Adrenal gland (tissue), 12 donors: Measurements from ENCODE around the gene RASL10A. TPM values are rescaled to one million over a fixed set of nuclear protein-coding genes. Genes with fewer than 3 reads are reported as not detected.

Experiments used
- DNase-seq, 7 donors: peaks; one replicate each; pipeline ENCODE4 v3.0.0-alpha.2; 2019 to 2020
- H3K27ac ChIP-seq, 5 donors: fragments of 200-600 bp; sonication (generic) in 4 of 5; 1 replicate in 3 of 5; 2 replicates in 2 of 5; pipeline versions ENCODE4 v1.5.1 to v1.8.0; 2016 to 2020; ENCODE audit warnings: mild to moderate bottlenecking in 1 of 5
- H3K27me3 ChIP-seq: fragments of 200-600 bp; 2 replicates; pipeline ENCODE4 v1.8.0; 2021
- H3K36me3 ChIP-seq, 2 donors: fragments of 200-600 bp; replicated peaks in 1 of 2; 1 replicate in 1 of 2; 2 replicates in 1 of 2; pipeline versions ENCODE4 v1.5.1 to v1.8.0; 2018 to 2022
- H3K4me1 ChIP-seq, 2 donors: fragments of 200-600 bp; replicated peaks in 1 of 2; 1 replicate in 1 of 2; 2 replicates in 1 of 2; pipeline versions ENCODE4 v1.5.1 to v1.8.0; 2018 to 2021
- H3K4me3 ChIP-seq, 4 donors: fragments of 200-600 bp; sonication (generic) in 3 of 4; one replicate each; pipeline ENCODE4 v1.5.1; 2016 to 2018
- H3K9me3 ChIP-seq, 3 donors: fragments of 200-600 bp; sonication (generic) in 1 of 3; replicated peaks in 1 of 3; 1 replicate in 2 of 3; 2 replicates in 1 of 3; pipeline versions ENCODE4 v1.5.1 to v1.8.0; 2016 to 2021
- POLR2A ChIP-seq, 2 donors: fragments of 450-650 bp; IDR thresholded peaks; one replicate each; pipeline ENCODE4 v1.6.1; 2017; ENCODE audit warnings: antibody characterized with exemption in 2 of 2, mild to moderate bottlenecking in 2 of 2, moderate library complexity in 1 of 2
- whole genome bisulfite sequencing, 4 donors: extraction: QIAGEN DNeasy Blood & Tissue Kit in 2 of 4; methylation state at CpG; one replicate each; pipeline versions ENCODE4 v1.1.5 to v1.1.7; 2013 to 2017; 5-methylcytosine and 5-hydroxymethylcytosine counted together
- intact Hi-C, 2 donors: fragments of 100-400 bp; cut with DNase I; formaldehyde crosslinking; loops; one replicate each; pipeline versions ENCODE4 v1.14.1 to v1.15.0; 2022 to 2023
- polyA plus RNA-seq, 3 donors: library from polyadenylated mRNA; stranded (reverse); fragments of 200-250 nt in 2 of 3; fragments of 350-450 nt in 1 of 3; fragmentation: Illumina TruSeq in 1 of 3; extraction: RNeasy Lipid Tissue Mini Kit (QIAGEN cat#74804) in 1 of 3; gene quantifications; one replicate each; pipeline ENCODE4 v1.2.3, GENCODE V29; 2013 to 2014
- total RNA-seq, 9 donors: library from RNA; depleted of rRNA in 4 of 9; stranded (reverse); fragments of >200 nt in 4 of 9; fragments of 120-200 nt in 1 of 9; fragmentation: NEBNext Ultra II Directional in 1 of 9; extraction: Animal tissue kit (Norgen Biotek cat#: 25700) in 1 of 9; gene quantifications; one replicate each; pipeline versions ENCODE4 v1.1.0 to v1.2.4, GENCODE V29; 2013 to 2023
- TF ChIP-seq, protein P1 (sequence below), 6 experiments: fragments of 450-650 bp in 4 of 6; fragments of 200-600 bp in 2 of 6; sonication (generic) in 1 of 6; IDR thresholded peaks; 1 replicate in 5 of 6; 2 replicates in 1 of 6; pipeline versions ENCODE4 v1.5.1 to v1.8.0; 2016 to 2021; ENCODE audit warnings: antibody characterized with exemption in 6 of 6, mild to moderate bottlenecking in 2 of 6, moderate library complexity in 1 of 6
- donor health status: healthy with polysubstance abuse.
- donor health status: Bipolar disorder and iron deficiency.
- donor health status: DM: yes; HTN: yes; CAD: no.
- donor health status: DM: no; HTN: no; CAD: no.
- donor health status: DM: no; HTN: no; CAD: no.
- donor health status: DM: yes; HTN: yes; CAD: no.

Gene RASL10A
- total and polyA plus RNA-seq, 12 donors, result 0.33 to 14.4 (median 1.8) TPM

DNA sequence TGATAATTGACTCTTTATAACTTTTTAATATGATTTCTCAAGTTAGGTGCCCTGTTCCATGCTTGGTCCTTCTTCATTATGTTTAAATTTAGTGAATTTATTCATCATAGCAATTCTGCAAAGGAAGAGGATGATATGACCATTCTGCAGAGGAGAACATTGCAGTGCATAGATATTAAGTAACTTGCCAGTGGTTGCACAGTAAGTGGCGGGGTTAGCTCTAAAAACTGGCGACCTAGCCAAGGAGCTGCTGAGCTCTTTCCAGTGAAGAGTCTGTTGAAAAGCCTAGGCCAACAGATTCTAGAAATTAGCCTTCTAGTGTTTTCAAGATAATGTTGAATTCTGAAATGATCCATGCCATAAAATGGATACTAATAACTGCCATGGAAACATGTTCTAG lies 42.9 kb downstream of the RASL10A start:
- peaks cover 0 to 62% of the 10 kb centered on the region in 2 donors for H3K36me3 ChIP-seq
- peak overlapping the region in 1 of 5 donors; percentile 100 for H3K27ac ChIP-seq
- TF ChIP-seq, protein P1, sequence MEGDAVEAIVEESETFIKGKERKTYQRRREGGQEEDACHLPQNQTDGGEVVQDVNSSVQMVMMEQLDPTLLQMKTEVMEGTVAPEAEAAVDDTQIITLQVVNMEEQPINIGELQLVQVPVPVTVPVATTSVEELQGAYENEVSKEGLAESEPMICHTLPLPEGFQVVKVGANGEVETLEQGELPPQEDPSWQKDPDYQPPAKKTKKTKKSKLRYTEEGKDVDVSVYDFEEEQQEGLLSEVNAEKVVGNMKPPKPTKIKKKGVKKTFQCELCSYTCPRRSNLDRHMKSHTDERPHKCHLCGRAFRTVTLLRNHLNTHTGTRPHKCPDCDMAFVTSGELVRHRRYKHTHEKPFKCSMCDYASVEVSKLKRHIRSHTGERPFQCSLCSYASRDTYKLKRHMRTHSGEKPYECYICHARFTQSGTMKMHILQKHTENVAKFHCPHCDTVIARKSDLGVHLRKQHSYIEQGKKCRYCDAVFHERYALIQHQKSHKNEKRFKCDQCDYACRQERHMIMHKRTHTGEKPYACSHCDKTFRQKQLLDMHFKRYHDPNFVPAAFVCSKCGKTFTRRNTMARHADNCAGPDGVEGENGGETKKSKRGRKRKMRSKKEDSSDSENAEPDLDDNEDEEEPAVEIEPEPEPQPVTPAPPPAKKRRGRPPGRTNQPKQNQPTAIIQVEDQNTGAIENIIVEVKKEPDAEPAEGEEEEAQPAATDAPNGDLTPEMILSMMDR (IDR thresholded peaks at IDR 0.05), result no peak
- no peak for TF ChIP-seq POLR2A (IDR thresholded peaks at IDR 0.05)
- no peaks in the 10 kb centered on the region for H3K9me3 ChIP-seq
- peaks cover 68 to 74% of the 10 kb centered on the region in 2 donors for H3K4me1 ChIP-seq
- no peak overlapping the region for H3K4me3 ChIP-seq
- intact Hi-C loops, result no loop called here
- WGBS, 4 donors, result 65 to 92% (median 83%) methylated on average over 2 of the region's 2 CpGs
- DNase-seq, result peak in 1 of 7 donors; percentile 49
- H3K27me3 ChIP-seq, result no peaks in the 10 kb centered on the region

DNA sequence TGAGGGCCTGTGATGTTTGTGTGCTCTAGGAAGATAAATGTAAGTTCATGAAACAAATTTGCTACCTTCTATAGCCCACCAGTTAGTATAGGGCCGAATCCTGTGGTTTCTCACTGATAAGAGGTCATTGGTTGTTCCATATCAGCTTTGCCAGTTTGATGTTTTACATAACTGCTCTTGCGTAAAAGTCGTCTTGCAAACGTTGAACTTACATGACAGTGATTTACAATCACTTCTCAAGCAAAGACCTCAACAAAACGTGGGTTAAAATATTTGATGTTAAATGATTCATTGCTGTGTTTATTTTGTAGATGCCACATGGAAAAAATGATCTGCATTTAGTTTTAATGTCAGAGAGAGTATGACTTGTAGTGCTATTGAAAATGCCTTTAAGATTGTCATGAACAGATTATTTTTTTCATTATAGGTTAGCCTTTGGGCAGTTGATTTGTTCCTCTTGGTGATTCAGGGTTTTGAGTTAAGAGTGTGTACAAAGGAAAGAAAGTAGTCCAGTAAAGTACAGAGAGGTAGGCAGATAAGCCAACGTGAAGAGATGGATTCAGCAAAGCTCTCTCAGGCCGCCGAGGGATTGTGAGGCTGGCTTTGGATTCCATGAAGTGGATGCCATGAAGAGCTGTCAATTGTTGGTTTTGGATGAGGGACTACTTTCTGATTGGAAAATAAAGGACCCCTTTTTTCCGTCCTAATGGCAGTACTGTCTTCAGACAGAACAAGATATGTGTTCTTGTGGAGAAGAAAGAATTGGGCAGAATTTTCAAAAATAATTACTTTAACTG lies 44.8 kb downstream of the RASL10A start:
- peak in 3 of 7 donors; percentile 31 to 53 (median 50) for DNase-seq
- Histone ChIP-seq H3K36me3 (peaks cover 0 to 43% of the 10 kb centered on the region in 2 donors), H3K4me3 (peak overlapping the region in 2 of 4 donors; percentile 94 to 99), H3K9me3 (no peaks in the 10 kb centered on the region), H3K27me3 (no peaks in the 10 kb centered on the region), H3K27ac (peak overlapping the region; percentile 47 to 100 (median 100)), H3K4me1 (peaks cover 69 to 74% of the 10 kb centered on the region in 2 donors)
- intact Hi-C loops, result no loop called here
- TF ChIP-seq POLR2A (IDR thresholded peaks at IDR 0.05), result peak in 1 of 2 donors; percentile 63
- TF ChIP-seq, protein P1 (IDR thresholded peaks at IDR 0.05), result no peak
- 4 to 11% (median 9%) methylated on average over 9 of the region's 9 CpGs for WGBS, 4 donors

DNA sequence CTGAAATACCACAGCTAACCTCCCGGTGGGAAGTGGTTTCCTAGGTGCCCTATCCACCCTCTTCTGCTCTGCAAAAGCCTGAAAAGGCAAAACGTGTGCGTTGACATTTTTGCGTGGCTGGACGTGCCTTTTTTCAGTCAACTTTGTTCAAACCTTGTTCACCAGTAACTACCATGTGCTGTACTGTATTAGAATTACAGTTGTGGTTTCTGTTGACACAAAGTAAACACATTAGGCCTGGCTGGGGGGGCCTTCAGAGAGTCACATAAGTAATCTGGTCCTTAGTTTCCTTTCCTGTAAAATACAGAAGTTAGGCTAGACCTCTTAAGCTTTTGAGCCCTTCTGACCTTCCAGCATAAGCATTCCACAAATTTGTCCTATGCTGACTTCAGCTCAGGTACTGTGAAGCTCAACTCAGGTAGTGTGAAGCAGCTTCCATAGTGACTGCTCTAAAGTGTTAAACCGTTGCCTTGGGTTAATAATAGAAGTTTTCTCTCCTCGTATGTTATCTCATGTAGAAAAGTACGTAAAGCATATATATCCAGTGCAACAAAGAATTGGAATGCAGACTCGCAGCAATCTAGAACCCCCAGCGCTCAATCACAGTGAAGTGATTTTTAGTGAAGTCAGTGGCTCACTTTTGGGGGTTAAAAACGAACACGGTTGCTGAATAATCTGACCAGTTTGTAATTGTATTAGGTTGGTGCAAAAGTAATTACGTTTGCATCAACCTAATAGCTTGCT lies 45.6 kb downstream of the RASL10A start:
- DNase-seq, result peak in 1 of 7 donors; percentile 54
- intact Hi-C loops, result no loop called here

More for the DNA sequence above, 45.6 kb downstream of the RASL10A start:
- 5 to 9% (median 7%) methylated on average over 13 of the region's 13 CpGs for WGBS, 4 donors
- H3K27ac ChIP-seq, result peak overlapping the region; percentile 47 to 100 (median 100)
- H3K36me3 ChIP-seq, result peaks cover 0 to 44% of the 10 kb centered on the region in 2 donors
- H3K4me3 ChIP-seq, result peak overlapping the region in 3 of 4 donors; percentile 72 to 99 (median 94)
- no peaks in the 10 kb centered on the region for H3K9me3 ChIP-seq
- TF ChIP-seq, protein P1 (IDR thresholded peaks at IDR 0.05), result no peak
- no peak for TF ChIP-seq POLR2A (IDR thresholded peaks at IDR 0.05)
- H3K4me1 ChIP-seq, result peaks cover 64 to 69% of the 10 kb centered on the region in 2 donors
- H3K27me3 ChIP-seq, result no peaks in the 10 kb centered on the region
